Fibroblast of lung (primary cell): ENCODE results near the gene CGA.

Experiments
- EZH2 ChIP-seq: IDR thresholded peaks from 2 replicates; pipeline ENCODE4 v1.5.1; 2012; ENCODE audit warnings: low read length, control low read depth, mild to moderate bottlenecking; ENCODE audit errors: missing control alignments
- TF ChIP-seq, protein P1 (sequence below), 2 donors: IDR thresholded peaks in 1 of 2; conservative IDR thresholded peaks in 1 of 2; 1 replicate in 1 of 2; 2 replicates in 1 of 2; pipeline ENCODE4 v1.5.1; 2011 to 2012; ENCODE audit warnings: low read length in 2 of 2, control low read depth in 1 of 2, inconsistent platforms in 1 of 2, low read depth in 1 of 2, mild to moderate bottlenecking in 1 of 2

DNA sequence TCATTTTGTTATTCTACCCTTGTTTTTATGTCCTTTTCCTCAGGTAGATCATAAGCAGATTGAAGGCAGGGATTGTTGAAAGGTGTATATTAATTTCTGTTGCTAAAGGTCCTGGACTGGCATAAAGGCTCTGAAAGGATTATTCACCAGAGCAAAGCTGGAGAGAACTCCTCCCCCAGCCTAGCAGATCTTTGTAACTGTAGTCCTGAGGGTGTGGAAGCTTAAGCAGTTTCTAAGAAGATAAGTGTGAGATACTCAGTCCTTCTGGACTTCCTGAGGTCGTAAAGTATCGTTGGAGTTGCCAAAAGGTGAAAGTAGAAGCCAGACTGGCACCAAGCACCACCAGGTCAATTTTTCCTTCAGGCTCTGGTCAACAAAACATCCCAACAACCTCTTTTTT, 24.2 kb downstream of the CGA start:
- TF ChIP-seq EZH2: no peak
- TF ChIP-seq, protein P1, sequence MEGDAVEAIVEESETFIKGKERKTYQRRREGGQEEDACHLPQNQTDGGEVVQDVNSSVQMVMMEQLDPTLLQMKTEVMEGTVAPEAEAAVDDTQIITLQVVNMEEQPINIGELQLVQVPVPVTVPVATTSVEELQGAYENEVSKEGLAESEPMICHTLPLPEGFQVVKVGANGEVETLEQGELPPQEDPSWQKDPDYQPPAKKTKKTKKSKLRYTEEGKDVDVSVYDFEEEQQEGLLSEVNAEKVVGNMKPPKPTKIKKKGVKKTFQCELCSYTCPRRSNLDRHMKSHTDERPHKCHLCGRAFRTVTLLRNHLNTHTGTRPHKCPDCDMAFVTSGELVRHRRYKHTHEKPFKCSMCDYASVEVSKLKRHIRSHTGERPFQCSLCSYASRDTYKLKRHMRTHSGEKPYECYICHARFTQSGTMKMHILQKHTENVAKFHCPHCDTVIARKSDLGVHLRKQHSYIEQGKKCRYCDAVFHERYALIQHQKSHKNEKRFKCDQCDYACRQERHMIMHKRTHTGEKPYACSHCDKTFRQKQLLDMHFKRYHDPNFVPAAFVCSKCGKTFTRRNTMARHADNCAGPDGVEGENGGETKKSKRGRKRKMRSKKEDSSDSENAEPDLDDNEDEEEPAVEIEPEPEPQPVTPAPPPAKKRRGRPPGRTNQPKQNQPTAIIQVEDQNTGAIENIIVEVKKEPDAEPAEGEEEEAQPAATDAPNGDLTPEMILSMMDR (conservative IDR thresholded peaks at IDR 0.05 in 1 of 2, IDR thresholded peaks at IDR 0.05 in 1 of 2; ENCODE audit: low read depth in 1 of 2, low read length in 2 of 2): no peak
